ENCODE results near the gene MCM8.

- no peak for TF ChIP-seq CTCF (IDR thresholded peaks at IDR 0.05)
- TF ChIP-seq EZH2 (IDR thresholded peaks at IDR 0.05; ENCODE audit: borderline replicate concordance, insufficient read depth, low read depth, low read length, poor library complexity, severe bottlenecking) = no peak
These were observed 79.1 kb downstream of the MCM8 start for GRCh38 chr20:6029538-6029937.
